B cell (primary cell): ENCODE results near the gene NAV2. TPM values are rescaled to one million over a fixed set of nuclear protein-coding genes. Genes with fewer than 3 reads are reported as not detected.

Experiments
- ATAC-seq: fragments of 200-7000 bp; cut with Tn5 transposase; one replicate; pipeline ENCODE4 v1.10.0; 2021; ENCODE audit warnings: low read depth, mild to moderate bottlenecking, moderate number of reproducible peaks, moderate library complexity
- CTCF ChIA-PET: fragments of 350-600 bp; sonication (Branson Sonifier 250); formaldehyde crosslinking; loops from one replicate; lab custom pipeline; 2021; ENCODE audit warnings: antibody characterized with exemption, inconsistent platforms; lab: Charles Lee
- POLR2A ChIA-PET: fragments of 350-600 bp; sonication (Branson Sonifier 250); formaldehyde crosslinking; loops from one replicate; lab custom pipeline; 2021; ENCODE audit warnings: antibody characterized with exemption; lab: Charles Lee
- DNase-seq: peaks from one replicate; pipeline ENCODE4 v3.0.0; 2013
- H2AFZ ChIP-seq: 2 replicates; pipeline ENCODE4 v1.6.1; 2012; ENCODE audit warnings: mild to moderate bottlenecking, low read depth, low read length; ENCODE audit not compliant: insufficient read depth, poor library complexity, severe bottlenecking
- H3K27ac ChIP-seq, 2 donors: 1 replicate in 1 of 2; 2 replicates in 1 of 2; pipeline ENCODE4 v1.5.1; 2012 to 2013; ENCODE audit warnings: low read length in 2 of 2, mild to moderate bottlenecking in 2 of 2, moderate library complexity in 1 of 2
- H3K27me3 ChIP-seq, 4 experiments: fragments of 200-600 bp in 1 of 4; sonication (generic) in 1 of 4; replicated peaks in 1 of 4; 1 replicate in 2 of 4; 2 replicates in 2 of 4; pipeline versions ENCODE4 v1.6.1 to v1.7.0; 2013 to 2016; ENCODE audit warnings: low read length in 3 of 4, mild to moderate bottlenecking in 2 of 4, mixed read lengths in 1 of 4, moderate library complexity in 1 of 4; ENCODE audit not compliant: insufficient read depth in 4 of 4, control insufficient read depth in 3 of 4; ENCODE audit errors: control extremely low read depth in 1 of 4
- H3K36me3 ChIP-seq, 2 experiments: replicated peaks in 1 of 2; 1 replicate in 1 of 2; 2 replicates in 1 of 2; pipeline versions ENCODE4 v1.6.1 to v1.7.1; 2013; ENCODE audit warnings: low read length in 1 of 2; ENCODE audit not compliant: insufficient read depth in 2 of 2, control insufficient read depth in 1 of 2; ENCODE audit errors: control extremely low read depth in 1 of 2, extremely low read depth in 1 of 2
- H3K4me1 ChIP-seq, 2 donors: fragments of 200-600 bp in 1 of 2; sonication (generic) in 1 of 2; 1 replicate in 1 of 2; 2 replicates in 1 of 2; pipeline versions ENCODE4 v1.5.1 to v1.6.1; 2013 to 2017; ENCODE audit warnings: low read length in 2 of 2; ENCODE audit not compliant: control insufficient read depth in 2 of 2, insufficient read depth in 2 of 2
- H3K4me2 ChIP-seq: replicated peaks from 2 replicates; pipeline ENCODE3; 2012; ENCODE audit warnings: mild to moderate bottlenecking, low read depth, low read length; ENCODE audit not compliant: poor library complexity, severe bottlenecking
- H3K4me3 ChIP-seq, 5 experiments: fragments of 200-600 bp in 1 of 5; sonication (generic) in 1 of 5; 1 replicate in 3 of 5; 2 replicates in 2 of 5; pipeline versions ENCODE4 v1.5.1 to v1.7.0; 2011 to 2016; ENCODE audit warnings: low read length in 4 of 5, mild to moderate bottlenecking in 4 of 5, low read depth in 2 of 5, control low read depth in 1 of 5, moderate library complexity in 1 of 5; ENCODE audit not compliant: insufficient read depth in 1 of 5; ENCODE audit errors: control extremely low read depth in 1 of 5, extremely low read depth in 1 of 5
- H3K79me2 ChIP-seq: fragments of 200-600 bp; sonication (generic); one replicate; pipeline ENCODE4 v1.6.0; 2016; ENCODE audit warnings: low read length; ENCODE audit not compliant: control insufficient read depth, insufficient read depth
- H3K9ac ChIP-seq: fragments of 200-600 bp; sonication (generic); 2 replicates; pipeline ENCODE4 v1.6.1; 2017; ENCODE audit warnings: mild to moderate bottlenecking, low read length, moderate library complexity
- H3K9me3 ChIP-seq, 3 donors: one replicate each; pipeline versions ENCODE4 v1.6.1 to v1.7.1; 2013; ENCODE audit warnings: low read length in 2 of 3; ENCODE audit not compliant: control insufficient read depth in 2 of 3, insufficient read depth in 1 of 3; ENCODE audit errors: control extremely low read depth in 1 of 3
- H4K20me1 ChIP-seq: 2 replicates; pipeline ENCODE4 v1.6.0; 2012; ENCODE audit warnings: mild to moderate bottlenecking, low read length; ENCODE audit not compliant: insufficient read depth, control insufficient read depth, poor library complexity, severe bottlenecking
- H3K27ac Mint-ChIP-seq: one replicate; pipeline ENCODE4 v1.8.0; 2021; ENCODE audit warnings: mixed read lengths
- H3K27me3 Mint-ChIP-seq: one replicate; pipeline ENCODE4 v1.8.0; 2021; ENCODE audit warnings: mixed read lengths
- H3K4me1 Mint-ChIP-seq: one replicate; pipeline ENCODE4 v1.8.0; 2021; ENCODE audit warnings: mixed read lengths
- H3K4me3 Mint-ChIP-seq: one replicate; pipeline ENCODE4 v1.8.0; 2021; ENCODE audit warnings: mixed read lengths
- H3K9me3 Mint-ChIP-seq: one replicate; pipeline ENCODE4 v1.8.0; 2022; ENCODE audit warnings: mixed read lengths; ENCODE audit not compliant: insufficient read depth
- EZH2 ChIP-seq: IDR thresholded peaks from 2 replicates; pipeline ENCODE4 v1.6.1; 2012; ENCODE audit warnings: borderline replicate concordance, low read depth, mild to moderate bottlenecking, moderate library complexity, low read length; ENCODE audit not compliant: insufficient read depth, poor library complexity, severe bottlenecking
- WGBS: methylation state at CpG from one replicate; pipeline ENCODE4 v1.1.5; 2013; ENCODE audit warnings: missing lambda C conversion rate; ENCODE audit not compliant: insufficient coverage; 5-methylcytosine and 5-hydroxymethylcytosine counted together
- intact Hi-C: fragments of 100-400 bp; cut with micrococcal nuclease; formaldehyde crosslinking; loops from one replicate; pipeline ENCODE4 v1.10.0; 2022
- polyA plus RNA-seq: library from polyadenylated mRNA; depleted of rRNA; stranded (reverse); fragments of >200 nt; gene quantifications from 2 replicates; pipeline ENCODE4 v1.2.3, GENCODE V29; 2012
- total RNA-seq, 2 donors: library from RNA; stranded (reverse); fragments of 120-200 nt in 1 of 2; gene quantifications; 1 replicate in 1 of 2; 2 replicates in 1 of 2; pipeline versions ENCODE4 v1.2.3 to v1.2.4, GENCODE V29; 2013 to 2022
- TF ChIP-seq, protein P1 (sequence below): fragments of 200-600 bp; IDR thresholded peaks from one replicate; pipeline ENCODE4 v1.8.0; 2022; ENCODE audit warnings: antibody characterized with exemption, mild to moderate bottlenecking

NAV2 gene
- total and polyA plus RNA-seq, 2 donors (not counting 1 experiment from before 2014, with no cell fraction given) = 0.82 to 22.2 TPM

DNA sequence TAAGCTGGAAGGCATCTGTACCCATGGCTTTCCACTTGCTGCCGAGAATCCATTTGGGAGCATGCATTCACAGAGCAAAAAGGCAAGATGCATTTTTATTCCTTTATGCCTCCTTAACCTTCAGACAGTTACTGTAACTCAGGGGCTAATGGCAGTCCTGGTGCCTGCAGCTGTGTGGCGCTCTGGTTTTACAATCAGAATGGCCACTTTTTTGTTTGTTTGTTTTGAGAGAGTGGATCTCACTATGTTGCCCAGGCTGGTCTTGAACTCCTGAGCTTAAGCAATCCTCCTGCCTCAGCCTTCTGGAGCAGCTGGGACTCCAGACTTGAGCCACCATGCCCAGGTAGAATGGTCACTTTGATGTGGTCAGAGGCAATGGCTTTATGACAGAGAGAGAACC lies 101.8 kb downstream of the NAV2 start:
- H3K27ac ChIP-seq = no peak overlapping the region
- H3K4me3 ChIP-seq = no peak overlapping the region
- Mint-ChIP-seq H3K27me3 (peaks cover 17% of the 10 kb centered on the region), H3K4me3 (no peak overlapping the region), H3K9me3 (no peaks in the 10 kb centered on the region), H3K27ac (no peak overlapping the region), H3K4me1 (no peaks in the 10 kb centered on the region)
- no peak for DNase-seq
- H3K4me1 ChIP-seq = no peaks in the 10 kb centered on the region
- intact Hi-C loops = no loop called here
- TF ChIP-seq, protein P1, sequence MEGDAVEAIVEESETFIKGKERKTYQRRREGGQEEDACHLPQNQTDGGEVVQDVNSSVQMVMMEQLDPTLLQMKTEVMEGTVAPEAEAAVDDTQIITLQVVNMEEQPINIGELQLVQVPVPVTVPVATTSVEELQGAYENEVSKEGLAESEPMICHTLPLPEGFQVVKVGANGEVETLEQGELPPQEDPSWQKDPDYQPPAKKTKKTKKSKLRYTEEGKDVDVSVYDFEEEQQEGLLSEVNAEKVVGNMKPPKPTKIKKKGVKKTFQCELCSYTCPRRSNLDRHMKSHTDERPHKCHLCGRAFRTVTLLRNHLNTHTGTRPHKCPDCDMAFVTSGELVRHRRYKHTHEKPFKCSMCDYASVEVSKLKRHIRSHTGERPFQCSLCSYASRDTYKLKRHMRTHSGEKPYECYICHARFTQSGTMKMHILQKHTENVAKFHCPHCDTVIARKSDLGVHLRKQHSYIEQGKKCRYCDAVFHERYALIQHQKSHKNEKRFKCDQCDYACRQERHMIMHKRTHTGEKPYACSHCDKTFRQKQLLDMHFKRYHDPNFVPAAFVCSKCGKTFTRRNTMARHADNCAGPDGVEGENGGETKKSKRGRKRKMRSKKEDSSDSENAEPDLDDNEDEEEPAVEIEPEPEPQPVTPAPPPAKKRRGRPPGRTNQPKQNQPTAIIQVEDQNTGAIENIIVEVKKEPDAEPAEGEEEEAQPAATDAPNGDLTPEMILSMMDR = no peak
- no peak for TF ChIP-seq EZH2
- H2AFZ ChIP-seq = no peak overlapping the region
- no peaks in the 10 kb centered on the region for H3K79me2 ChIP-seq
- 100% methylated on average over 1 of the region's 2 CpGs for WGBS
- H3K4me2 ChIP-seq = no peak overlapping the region
- H3K36me3 ChIP-seq = no peaks in the 10 kb centered on the region
- H4K20me1 ChIP-seq = no peaks in the 10 kb centered on the region
- CTCF ChIA-PET = no interaction called here
- H3K9ac ChIP-seq = no peak overlapping the region
- no peak for ATAC-seq
- no peaks in the 10 kb centered on the region for H3K9me3 ChIP-seq
- no peaks in the 10 kb centered on the region for H3K27me3 ChIP-seq
- POLR2A ChIA-PET = no interaction called here

DNA sequence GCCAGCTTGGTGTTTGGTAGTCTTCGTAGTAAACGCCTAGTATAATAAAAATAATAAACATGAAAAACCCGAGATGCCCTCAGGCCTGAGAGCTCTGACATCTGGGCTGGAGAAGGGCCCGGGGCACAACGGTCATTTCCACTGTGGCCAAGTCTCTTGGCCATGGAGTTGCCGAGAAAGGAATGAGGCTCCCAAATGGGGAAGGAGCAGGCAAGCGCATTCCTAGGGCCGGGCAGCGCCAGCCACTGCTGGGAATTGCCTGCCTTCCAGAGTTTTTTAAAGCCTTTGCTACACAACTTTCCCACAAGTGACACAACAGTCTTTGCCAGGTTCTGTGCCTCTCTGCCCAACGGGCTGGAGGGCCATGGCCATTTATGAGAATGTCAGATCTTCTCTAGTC lies 103.4 kb downstream of the NAV2 start:
- Mint-ChIP-seq H3K27ac (no peak overlapping the region), H3K27me3 (peaks cover 9% of the 10 kb centered on the region), H3K9me3 (no peaks in the 10 kb centered on the region), H3K4me3 (no peak overlapping the region), H3K4me1 (no peaks in the 10 kb centered on the region)
- no peaks in the 10 kb centered on the region for H3K36me3 ChIP-seq
- no peak for TF ChIP-seq EZH2
- TF ChIP-seq, protein P1 = no peak
- intact Hi-C loops = no loop called here
- ChIA-PET CTCF (no interaction called here), POLR2A (no interaction called here)
- H3K9ac ChIP-seq = no peak overlapping the region
- H3K79me2 ChIP-seq = no peaks in the 10 kb centered on the region
- WGBS = 67% methylated on average over 7 of the region's 10 CpGs
- H3K9me3 ChIP-seq = no peaks in the 10 kb centered on the region
- ATAC-seq (no peak), DNase-seq (no peak)
- no peak overlapping the region for H3K4me3 ChIP-seq
- no peaks in the 10 kb centered on the region for H3K4me1 ChIP-seq
- no peak overlapping the region for H3K4me2 ChIP-seq
- no peak overlapping the region for H3K27ac ChIP-seq
- H2AFZ ChIP-seq = no peak overlapping the region
- H3K27me3 ChIP-seq = peaks cover 0 to 3% (median 0%) of the 10 kb centered on the region in 4 experiments
- no peaks in the 10 kb centered on the region for H4K20me1 ChIP-seq
